Right atrium auricular region (tissue), 2 donors: ENCODE measurements around the gene TLR3. TPM values are rescaled to one million over a fixed set of nuclear protein-coding genes. Genes with fewer than 3 reads are reported as not detected.

Source experiments
- DNase-seq: peaks from one replicate; pipeline ENCODE4 v3.0.0-alpha.2; 2019; ENCODE audit warnings: low spot score
- H3K27ac ChIP-seq, 2 donors: fragments of 200-600 bp; sonication (generic); 1 replicate in 1 of 2; 2 replicates in 1 of 2; pipeline ENCODE4 v1.5.1; 2016 to 2019
- H3K27me3 ChIP-seq, 2 donors: fragments of 200-600 bp; sonication (generic); one replicate each; pipeline versions ENCODE4 v1.5.1 to v1.6.0; 2017 to 2019
- H3K36me3 ChIP-seq: fragments of 200-600 bp; sonication (generic); one replicate; pipeline ENCODE4 v1.5.1; 2016
- H3K4me1 ChIP-seq, 2 donors: fragments of 200-600 bp; sonication (generic); one replicate each; pipeline versions ENCODE4 v1.5.1 to v1.6.0; 2017 to 2019
- H3K4me3 ChIP-seq, 2 donors: fragments of 200-600 bp; sonication (generic); 1 replicate in 1 of 2; 2 replicates in 1 of 2; pipeline ENCODE4 v1.5.1; 2017 to 2019; ENCODE audit warnings: mild to moderate bottlenecking in 1 of 2, moderate library complexity in 1 of 2
- H3K9me3 ChIP-seq, 2 donors: fragments of 200-600 bp; sonication (generic); one replicate each; pipeline ENCODE4 v1.5.1; 2019
- total RNA-seq, 2 donors: library from RNA; depleted of rRNA; stranded (reverse); fragments of >200 nt; gene quantifications; one replicate each; pipeline ENCODE4 v1.1.0, GENCODE V29; 2016
- TF ChIP-seq, protein P1 (sequence below), 2 donors: fragments of 200-600 bp; sonication (generic); IDR thresholded peaks; one replicate each; pipeline ENCODE4 v1.5.1; 2019; ENCODE audit warnings: antibody characterized with exemption in 2 of 2

Gene TLR3
- total RNA-seq, 2 donors from 2014 or later, result 3.0 to 3.5 TPM

DNA sequence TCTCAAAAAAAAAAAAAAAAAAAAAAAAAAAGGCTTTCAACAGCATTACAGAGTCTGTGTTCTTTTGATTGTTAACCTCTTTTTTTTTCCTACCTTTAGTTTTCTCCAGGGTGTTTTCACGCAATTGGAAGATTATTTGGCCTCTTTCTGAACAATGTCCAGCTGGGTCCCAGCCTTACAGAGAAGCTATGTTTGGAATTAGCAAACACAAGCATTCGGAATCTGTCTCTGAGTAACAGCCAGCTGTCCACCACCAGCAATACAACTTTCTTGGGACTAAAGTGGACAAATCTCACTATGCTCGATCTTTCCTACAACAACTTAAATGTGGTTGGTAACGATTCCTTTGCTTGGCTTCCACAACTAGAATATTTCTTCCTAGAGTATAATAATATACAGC, 13.3 kb downstream of the TLR3 start:
- Histone ChIP-seq H3K36me3 (no peaks in the 10 kb centered on the region), H3K4me1 (no peaks in the 10 kb centered on the region), H3K4me3 (no peak overlapping the region), H3K27ac (no peak overlapping the region), H3K27me3 (no peaks in the 10 kb centered on the region), H3K9me3 (no peaks in the 10 kb centered on the region)
- DNase-seq, result no peak
- TF ChIP-seq, protein P1, sequence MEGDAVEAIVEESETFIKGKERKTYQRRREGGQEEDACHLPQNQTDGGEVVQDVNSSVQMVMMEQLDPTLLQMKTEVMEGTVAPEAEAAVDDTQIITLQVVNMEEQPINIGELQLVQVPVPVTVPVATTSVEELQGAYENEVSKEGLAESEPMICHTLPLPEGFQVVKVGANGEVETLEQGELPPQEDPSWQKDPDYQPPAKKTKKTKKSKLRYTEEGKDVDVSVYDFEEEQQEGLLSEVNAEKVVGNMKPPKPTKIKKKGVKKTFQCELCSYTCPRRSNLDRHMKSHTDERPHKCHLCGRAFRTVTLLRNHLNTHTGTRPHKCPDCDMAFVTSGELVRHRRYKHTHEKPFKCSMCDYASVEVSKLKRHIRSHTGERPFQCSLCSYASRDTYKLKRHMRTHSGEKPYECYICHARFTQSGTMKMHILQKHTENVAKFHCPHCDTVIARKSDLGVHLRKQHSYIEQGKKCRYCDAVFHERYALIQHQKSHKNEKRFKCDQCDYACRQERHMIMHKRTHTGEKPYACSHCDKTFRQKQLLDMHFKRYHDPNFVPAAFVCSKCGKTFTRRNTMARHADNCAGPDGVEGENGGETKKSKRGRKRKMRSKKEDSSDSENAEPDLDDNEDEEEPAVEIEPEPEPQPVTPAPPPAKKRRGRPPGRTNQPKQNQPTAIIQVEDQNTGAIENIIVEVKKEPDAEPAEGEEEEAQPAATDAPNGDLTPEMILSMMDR (IDR thresholded peaks at IDR 0.05), result no peak

DNA sequence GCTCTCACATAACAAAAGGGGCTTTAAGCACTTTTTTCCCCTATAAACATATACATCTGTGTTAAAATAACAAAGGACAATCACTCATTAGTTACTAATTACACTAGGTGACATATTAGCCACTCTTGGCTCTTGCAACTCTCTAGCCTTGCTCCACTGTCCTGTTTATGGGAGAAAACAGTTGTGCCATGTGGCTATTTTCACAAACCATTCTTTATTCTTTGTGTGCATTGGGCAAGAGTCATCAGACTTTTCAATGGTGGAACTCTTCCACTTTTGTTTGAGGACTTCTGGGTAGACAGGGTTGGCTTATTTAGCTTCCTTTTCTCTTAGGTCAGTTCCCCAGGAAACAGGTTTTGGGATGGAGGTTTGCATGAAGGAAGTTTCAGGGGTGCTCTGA, 19.6 kb downstream of the TLR3 start:
- H3K27ac ChIP-seq, result no peak overlapping the region
- DNase-seq, result no peak
- no peaks in the 10 kb centered on the region for H3K27me3 ChIP-seq
- H3K9me3 ChIP-seq, result peaks cover 0 to 8% of the 10 kb centered on the region in 2 donors
- H3K4me3 ChIP-seq, result no peak overlapping the region
- no peaks in the 10 kb centered on the region for H3K36me3 ChIP-seq
- no peaks in the 10 kb centered on the region for H3K4me1 ChIP-seq
- TF ChIP-seq, protein P1 (IDR thresholded peaks at IDR 0.05), result no peak

DNA sequence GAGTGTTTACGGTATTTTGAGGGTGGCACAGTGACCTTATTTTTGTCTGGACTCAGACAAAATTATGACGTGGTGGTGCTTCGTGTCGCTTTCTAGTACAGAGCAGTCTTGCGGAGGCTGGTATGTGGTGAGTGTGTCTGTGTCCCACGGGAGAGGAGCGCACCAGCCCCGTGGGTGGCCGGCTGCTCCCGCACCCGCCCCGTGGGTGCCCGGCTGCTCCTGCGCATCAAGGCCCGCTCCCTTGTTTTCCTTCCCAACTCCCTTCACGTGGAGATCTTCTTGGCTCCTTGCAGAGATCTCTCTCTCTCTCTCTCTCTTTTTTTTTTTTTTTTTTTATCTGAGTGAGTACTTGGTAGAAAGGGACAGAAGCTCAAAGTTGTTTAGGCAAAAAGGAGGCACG, 23.3 kb downstream of the TLR3 start:
- no peaks in the 10 kb centered on the region for H3K4me1 ChIP-seq
- H3K9me3 ChIP-seq, result peaks cover 0 to 8% of the 10 kb centered on the region in 2 donors
- no peaks in the 10 kb centered on the region for H3K36me3 ChIP-seq
- DNase-seq, result no peak
- TF ChIP-seq, protein P1 (IDR thresholded peaks at IDR 0.05), result no peak
- H3K4me3 ChIP-seq, result no peak overlapping the region
- no peak overlapping the region for H3K27ac ChIP-seq
- H3K27me3 ChIP-seq, result no peaks in the 10 kb centered on the region

DNA sequence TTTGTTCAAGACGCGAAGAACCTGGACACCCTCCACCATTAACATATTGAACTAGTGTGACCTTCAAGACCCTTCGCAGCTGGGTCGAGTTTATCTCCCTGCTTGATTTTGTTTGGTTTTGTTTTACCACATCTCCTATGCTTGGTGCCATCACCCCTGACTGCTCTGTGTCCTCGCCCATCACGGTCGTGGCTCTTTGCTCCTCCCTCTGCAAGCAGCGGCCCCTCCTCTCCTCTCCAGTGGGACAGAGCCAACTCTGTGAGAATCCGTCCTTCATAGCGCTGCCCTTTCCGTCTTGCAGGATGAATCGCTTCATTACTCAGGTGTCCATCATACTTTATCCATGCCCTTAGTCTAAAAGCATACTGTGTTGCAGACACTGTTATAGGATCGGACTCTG, 26.4 kb downstream of the TLR3 start:
- Histone ChIP-seq H3K9me3 (peaks cover 0 to 4% of the 10 kb centered on the region in 2 donors), H3K36me3 (no peaks in the 10 kb centered on the region), H3K27me3 (no peaks in the 10 kb centered on the region), H3K4me1 (no peaks in the 10 kb centered on the region), H3K27ac (no peak overlapping the region), H3K4me3 (no peak overlapping the region)
- no peak for DNase-seq
- TF ChIP-seq, protein P1 (IDR thresholded peaks at IDR 0.05), result no peak

DNA sequence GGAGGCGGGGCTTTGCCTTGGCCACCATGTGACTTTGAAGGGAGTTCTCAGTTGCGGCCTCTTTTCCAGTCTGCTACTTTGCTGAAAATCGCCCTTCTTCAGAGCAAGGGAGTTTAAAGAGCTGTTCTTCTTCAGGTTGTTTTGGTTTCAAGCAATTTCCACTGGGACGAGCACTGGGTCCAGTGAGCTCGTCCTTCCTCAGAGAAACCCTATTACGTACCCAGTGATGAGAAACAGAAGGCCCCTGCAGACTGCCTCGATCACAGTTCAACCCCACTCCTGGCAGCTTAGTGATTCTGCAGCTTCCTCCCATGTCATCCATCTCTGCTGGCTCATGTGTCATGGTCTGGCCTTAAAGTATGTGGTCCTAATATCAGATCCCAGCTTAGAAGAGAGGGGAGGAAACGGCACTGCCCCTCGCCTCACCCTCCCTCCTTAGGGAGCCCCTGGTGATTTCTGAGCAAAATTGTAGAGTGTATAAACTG, 27.8 kb downstream of the TLR3 start:
- Histone ChIP-seq H3K4me1 (no peaks in the 10 kb centered on the region), H3K27me3 (no peaks in the 10 kb centered on the region), H3K9me3 (no peaks in the 10 kb centered on the region), H3K4me3 (no peak overlapping the region), H3K36me3 (no peaks in the 10 kb centered on the region), H3K27ac (no peak overlapping the region)
- DNase-seq, result no peak
- TF ChIP-seq, protein P1 (IDR thresholded peaks at IDR 0.05), result no peak

DNA sequence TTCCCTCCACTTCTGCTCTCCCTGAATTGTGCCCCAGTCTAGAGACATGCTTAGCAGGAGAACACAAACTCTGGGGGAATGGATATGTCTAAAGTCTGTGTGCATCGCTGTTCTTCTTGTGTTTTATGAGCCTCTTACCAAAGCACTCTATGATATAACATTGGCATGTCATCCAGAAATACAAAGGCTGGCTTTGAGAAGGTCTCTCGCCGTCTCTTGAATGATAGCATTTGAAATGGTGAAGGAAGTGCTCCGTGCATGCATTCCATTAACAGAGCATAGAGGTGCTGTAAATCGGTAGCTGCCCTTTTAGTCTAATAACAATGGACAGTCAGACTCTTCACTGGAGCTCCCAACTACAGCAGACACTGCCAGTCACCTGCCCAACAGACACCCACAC, 28.4 kb downstream of the TLR3 start:
- no peaks in the 10 kb centered on the region for H3K36me3 ChIP-seq
- H3K27ac ChIP-seq, result no peak overlapping the region
- TF ChIP-seq, protein P1 (IDR thresholded peaks at IDR 0.05), result no peak
- no peaks in the 10 kb centered on the region for H3K27me3 ChIP-seq
- DNase-seq, result no peak
- H3K4me1 ChIP-seq, result no peaks in the 10 kb centered on the region
- no peak overlapping the region for H3K4me3 ChIP-seq
- no peaks in the 10 kb centered on the region for H3K9me3 ChIP-seq
